Thyroid gland (tissue), 4 donors: ENCODE results near the gene PPFIA3. TPM values are rescaled to one million over a fixed set of nuclear protein-coding genes. Genes with fewer than 3 reads are reported as not detected.

ENCODE experiments used
- DNase-seq, 2 donors: peaks; one replicate each; pipeline ENCODE4 v3.0.0-alpha.2; 2019
- H3K27ac ChIP-seq, 3 donors: fragments of 200-600 bp; sonication (generic); 1 replicate in 2 of 3; 2 replicates in 1 of 3; pipeline ENCODE4 v1.5.1; 2016 to 2019; ENCODE audit warnings: mild to moderate bottlenecking in 1 of 3, moderate library complexity in 1 of 3
- H3K27me3 ChIP-seq: fragments of 200-600 bp; sonication (generic); one replicate; pipeline ENCODE4 v1.5.1; 2019
- H3K36me3 ChIP-seq, 2 donors: fragments of 200-600 bp; sonication (generic); one replicate each; pipeline ENCODE4 v1.5.1; 2016 to 2019
- H3K4me1 ChIP-seq, 2 donors: fragments of 200-600 bp; sonication (generic); one replicate each; pipeline ENCODE4 v1.5.1; 2017 to 2019
- H3K4me3 ChIP-seq, 3 donors: fragments of 200-600 bp; sonication (generic); replicated peaks in 1 of 3; 1 replicate in 2 of 3; 2 replicates in 1 of 3; pipeline ENCODE4 v1.5.1; 2016; ENCODE audit warnings: mild to moderate bottlenecking in 1 of 3
- H3K9me3 ChIP-seq: fragments of 200-600 bp; sonication (generic); one replicate; pipeline ENCODE4 v1.5.1; 2017
- POLR2A ChIP-seq, 2 donors: fragments of 450-650 bp; IDR thresholded peaks; one replicate each; pipeline ENCODE4 v1.6.1; 2017; ENCODE audit warnings: antibody characterized with exemption in 2 of 2, mild to moderate bottlenecking in 2 of 2, moderate library complexity in 1 of 2
- WGBS, 2 donors: methylation state at CpG; one replicate each; pipeline ENCODE4 v1.1.5; 2017; 5-methylcytosine and 5-hydroxymethylcytosine counted together
- intact Hi-C: fragments of 100-400 bp; cut with DNase I; formaldehyde crosslinking; loops from one replicate; pipeline ENCODE4 v1.15.1; 2023
- total RNA-seq, 4 donors: library from RNA; depleted of rRNA; stranded (reverse); fragments of >200 nt; gene quantifications; one replicate each; pipeline ENCODE4 v1.2.3, GENCODE V29; 2016
- TF ChIP-seq, protein P1 (sequence below), 6 experiments: fragments of 200-600 bp in 3 of 6; fragments of 450-650 bp in 3 of 6; sonication (generic) in 3 of 6; IDR thresholded peaks; one replicate each; pipeline ENCODE4 v1.5.1; 2016 to 2019; ENCODE audit warnings: antibody characterized with exemption in 6 of 6, mild to moderate bottlenecking in 2 of 6, inconsistent platforms in 1 of 6, moderate library complexity in 1 of 6

PPFIA3 gene
- total RNA-seq, 4 donors from 2014 or later = 4.6 to 7.4 (median 5.3) TPM

- intact Hi-C loops = no loop called here
- Histone ChIP-seq H3K27me3 (no peaks in the 10 kb centered on the region), H3K4me1 (no peaks in the 10 kb centered on the region), H3K27ac (no peak overlapping the region), H3K4me3 (no peak overlapping the region), H3K36me3 (peaks cover 45 to 57% of the 10 kb centered on the region in 2 donors), H3K9me3 (no peaks in the 10 kb centered on the region)
- no peak for TF ChIP-seq POLR2A (IDR thresholded peaks at IDR 0.05)
- TF ChIP-seq, protein P1, sequence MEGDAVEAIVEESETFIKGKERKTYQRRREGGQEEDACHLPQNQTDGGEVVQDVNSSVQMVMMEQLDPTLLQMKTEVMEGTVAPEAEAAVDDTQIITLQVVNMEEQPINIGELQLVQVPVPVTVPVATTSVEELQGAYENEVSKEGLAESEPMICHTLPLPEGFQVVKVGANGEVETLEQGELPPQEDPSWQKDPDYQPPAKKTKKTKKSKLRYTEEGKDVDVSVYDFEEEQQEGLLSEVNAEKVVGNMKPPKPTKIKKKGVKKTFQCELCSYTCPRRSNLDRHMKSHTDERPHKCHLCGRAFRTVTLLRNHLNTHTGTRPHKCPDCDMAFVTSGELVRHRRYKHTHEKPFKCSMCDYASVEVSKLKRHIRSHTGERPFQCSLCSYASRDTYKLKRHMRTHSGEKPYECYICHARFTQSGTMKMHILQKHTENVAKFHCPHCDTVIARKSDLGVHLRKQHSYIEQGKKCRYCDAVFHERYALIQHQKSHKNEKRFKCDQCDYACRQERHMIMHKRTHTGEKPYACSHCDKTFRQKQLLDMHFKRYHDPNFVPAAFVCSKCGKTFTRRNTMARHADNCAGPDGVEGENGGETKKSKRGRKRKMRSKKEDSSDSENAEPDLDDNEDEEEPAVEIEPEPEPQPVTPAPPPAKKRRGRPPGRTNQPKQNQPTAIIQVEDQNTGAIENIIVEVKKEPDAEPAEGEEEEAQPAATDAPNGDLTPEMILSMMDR (IDR thresholded peaks at IDR 0.05) = no peak
- 95 to 96% methylated on average over 93 of the region's 93 CpGs for WGBS, 2 donors
- DNase-seq = no peak
Observed at GRCh38 chr19:49107625-49108459, 11.5 kb upstream of the PPFIA3 start.

GRCh38 chr19:49109051-49109450, 10.3 kb upstream of the PPFIA3 start:
- H3K36me3 ChIP-seq = peaks cover 40 to 46% of the 10 kb centered on the region in 2 donors
- H3K4me1 ChIP-seq = peaks cover 4 to 6% of the 10 kb centered on the region in 2 donors
- 77 to 78% methylated on average over 5 of the region's 5 CpGs for WGBS, 2 donors
- no peaks in the 10 kb centered on the region for H3K9me3 ChIP-seq
- H3K27ac ChIP-seq = no peak overlapping the region
- intact Hi-C loops = no loop called here
- no peak for DNase-seq
- no peaks in the 10 kb centered on the region for H3K27me3 ChIP-seq
- no peak overlapping the region for H3K4me3 ChIP-seq
- TF ChIP-seq, protein P1 (IDR thresholded peaks at IDR 0.05) = no peak
- no peak for TF ChIP-seq POLR2A (IDR thresholded peaks at IDR 0.05)

DNA sequence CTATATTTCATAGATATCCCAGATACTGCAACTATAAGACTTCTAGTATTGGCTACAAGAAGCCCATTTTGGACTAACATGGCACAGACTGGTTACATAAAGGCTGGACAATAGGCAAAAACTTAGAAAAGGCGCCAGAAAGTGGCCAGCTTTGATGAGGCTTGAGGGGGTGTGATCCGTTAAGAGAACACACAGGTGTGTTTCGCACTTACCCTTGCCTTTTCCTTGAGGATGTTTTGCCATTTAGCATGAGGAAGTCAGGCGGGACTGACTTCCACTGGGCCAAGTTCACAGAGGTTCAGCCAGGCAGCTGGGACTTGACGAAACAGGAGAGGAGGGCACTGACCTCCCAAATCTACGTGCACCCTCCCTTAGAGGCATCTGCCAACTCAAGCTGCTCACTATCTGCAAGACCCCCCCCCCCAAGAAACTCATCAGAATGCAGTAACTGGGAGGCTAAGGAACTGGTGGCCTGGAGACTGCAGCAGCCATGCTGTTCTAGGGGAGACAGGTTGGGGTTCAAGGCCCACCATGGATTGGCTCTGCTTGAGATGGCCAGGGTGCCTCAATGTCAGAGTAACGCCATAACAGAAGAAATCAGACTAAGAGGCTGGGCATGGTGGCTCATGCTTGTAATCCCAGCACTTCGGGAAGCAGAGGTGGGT, 9.6 kb upstream of the PPFIA3 start:
- intact Hi-C loops = no loop called here
- DNase-seq = no peak
- Histone ChIP-seq H3K27me3 (no peaks in the 10 kb centered on the region), H3K27ac (no peak overlapping the region), H3K4me3 (no peak overlapping the region), H3K9me3 (no peaks in the 10 kb centered on the region), H3K4me1 (peaks cover 4 to 7% of the 10 kb centered on the region in 2 donors), H3K36me3 (peaks cover 35 to 41% of the 10 kb centered on the region in 2 donors)
- TF ChIP-seq, protein P1 (IDR thresholded peaks at IDR 0.05) = no peak
- no peak for TF ChIP-seq POLR2A (IDR thresholded peaks at IDR 0.05)
- 86 to 94% methylated on average over 8 of the region's 8 CpGs for WGBS, 2 donors

DNA sequence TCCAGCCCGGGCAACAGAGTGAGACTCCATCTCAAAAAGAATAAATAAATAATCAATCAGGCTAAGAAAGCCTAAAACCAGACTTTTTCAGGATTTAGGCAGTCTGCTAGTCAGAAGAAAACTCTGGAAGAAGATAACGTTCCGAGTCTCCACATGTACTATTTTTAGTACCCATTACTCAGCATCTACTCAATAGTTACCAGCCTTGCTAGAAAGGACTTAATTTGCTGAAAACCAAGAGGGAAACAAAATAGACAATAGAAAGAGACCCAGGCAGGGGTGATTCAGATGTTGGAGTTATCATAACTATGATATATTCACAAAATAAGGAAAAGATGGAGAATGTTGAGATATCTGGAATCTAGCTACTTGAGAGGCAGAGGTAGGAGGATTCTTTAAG, 8.8 kb upstream of the PPFIA3 start:
- TF ChIP-seq, protein P1 (IDR thresholded peaks at IDR 0.05) = no peak
- TF ChIP-seq POLR2A (IDR thresholded peaks at IDR 0.05) = no peak
- 55 to 71% methylated on average over 3 of the region's 3 CpGs for WGBS, 2 donors
- H3K27ac ChIP-seq = no peak overlapping the region
- DNase-seq = no peak
- H3K4me3 ChIP-seq = no peak overlapping the region
- H3K36me3 ChIP-seq = peaks cover 26 to 33% of the 10 kb centered on the region in 2 donors
- no peaks in the 10 kb centered on the region for H3K27me3 ChIP-seq
- intact Hi-C loops = no loop called here
- peaks cover 4 to 7% of the 10 kb centered on the region in 2 donors for H3K4me1 ChIP-seq
- no peaks in the 10 kb centered on the region for H3K9me3 ChIP-seq
